Fibroblast of lung (primary cell): ENCODE results near the gene IFT22. TPM values are rescaled to one million over a fixed set of nuclear protein-coding genes. Genes with fewer than 3 reads are reported as not detected.
"Not testable (repeated sequence)": the region's sequence is repeated elsewhere in the genome, so short reads cannot be mapped to it uniquely, and the experiment has no call there.

Experiments
- DNase-seq, 2 donors: peaks; one replicate each; pipeline versions ENCODE4 v3.0.0 to v3.0.0-alpha.2; 2010; ENCODE audit warnings: low read depth in 2 of 2
- H2AFZ ChIP-seq: 2 replicates; pipeline ENCODE4 v1.5.1; 2012; ENCODE audit warnings: low read length, control low read depth, inconsistent platforms
- H3K27ac ChIP-seq: 2 replicates; pipeline ENCODE4 v1.5.1; 2011; ENCODE audit warnings: low read length, control low read depth; ENCODE audit not compliant: insufficient read depth
- H3K27me3 ChIP-seq: 2 replicates; pipeline ENCODE4 v1.5.1; 2011; ENCODE audit warnings: mild to moderate bottlenecking, low read length; ENCODE audit not compliant: control insufficient read depth, insufficient read depth
- H3K36me3 ChIP-seq: 2 replicates; pipeline ENCODE4 v1.5.1; 2011; ENCODE audit warnings: low read length; ENCODE audit not compliant: control insufficient read depth, insufficient read depth
- H3K4me1 ChIP-seq: 2 replicates; pipeline ENCODE4 v1.5.1; 2011; ENCODE audit warnings: low read length; ENCODE audit not compliant: control insufficient read depth, insufficient read depth; ENCODE audit errors: extremely low read depth
- H3K4me2 ChIP-seq: 2 replicates; pipeline ENCODE4 v1.5.1; 2011; ENCODE audit warnings: low read length, control low read depth; ENCODE audit not compliant: insufficient read depth; ENCODE audit errors: extremely low read depth
- H3K4me3 ChIP-seq, 4 experiments: fragments of 200-600 bp in 1 of 4; sonication (generic) in 1 of 4; replicated peaks in 1 of 4; 2 replicates each; pipeline ENCODE4 v1.5.1; 2011 to 2016; ENCODE audit warnings: low read length in 4 of 4, low read depth in 3 of 4, mild to moderate bottlenecking in 3 of 4, control low read depth in 2 of 4, inconsistent platforms in 1 of 4, mixed read lengths in 1 of 4; ENCODE audit not compliant: insufficient read depth in 1 of 4; ENCODE audit errors: control extremely low read depth in 1 of 4
- H3K79me2 ChIP-seq: 2 replicates; pipeline ENCODE4 v1.5.1; 2012; ENCODE audit warnings: mild to moderate bottlenecking, low read length, inconsistent platforms; ENCODE audit not compliant: control insufficient read depth, insufficient read depth
- H3K9ac ChIP-seq: 2 replicates; pipeline ENCODE4 v1.5.1; 2011; ENCODE audit warnings: mild to moderate bottlenecking, low read length, control low read depth; ENCODE audit not compliant: insufficient read depth
- H3K9me3 ChIP-seq: 2 replicates; pipeline ENCODE4 v1.5.1; 2012; ENCODE audit warnings: low read depth, low read length; ENCODE audit not compliant: control insufficient read depth, insufficient read depth
- H4K20me1 ChIP-seq: 2 replicates; pipeline ENCODE4 v1.5.1; 2011; ENCODE audit warnings: low read length; ENCODE audit not compliant: control insufficient read depth, insufficient read depth; ENCODE audit errors: extremely low read depth
- CTCF ChIP-seq, 2 donors: IDR thresholded peaks in 1 of 2; conservative IDR thresholded peaks in 1 of 2; 1 replicate in 1 of 2; 2 replicates in 1 of 2; pipeline ENCODE4 v1.5.1; 2011 to 2012; ENCODE audit warnings: low read length in 2 of 2, control low read depth in 1 of 2, inconsistent platforms in 1 of 2, low read depth in 1 of 2, mild to moderate bottlenecking in 1 of 2
- EZH2 ChIP-seq: IDR thresholded peaks from 2 replicates; pipeline ENCODE4 v1.5.1; 2012; ENCODE audit warnings: low read length, control low read depth, mild to moderate bottlenecking; ENCODE audit errors: missing control alignments
- polyA plus RNA-seq, 2 donors: library from polyadenylated mRNA; depleted of rRNA in 1 of 2; stranded (reverse) in 1 of 2; unstranded in 1 of 2; fragments of >200 nt; gene quantifications; 2 replicates each; pipeline ENCODE4 v1.2.1, GENCODE V29; 2011 to 2012; ENCODE audit warnings: missing spikeins in 1 of 2
- total RNA-seq: library from RNA; depleted of rRNA; stranded (reverse); fragments of >200 nt; gene quantifications from 2 replicates; pipeline ENCODE4 v1.2.1, GENCODE V29; 2014

Gene IFT22
- total and polyA plus RNA-seq, 2 donors (not counting 1 experiment from before 2014, with no cell fraction given): 19.8 to 34.2 TPM

- not testable (repeated sequence) for H3K36me3 ChIP-seq, H3K4me2 ChIP-seq, H3K79me2 ChIP-seq, H4K20me1 ChIP-seq, H3K27ac ChIP-seq, H3K9ac ChIP-seq, H2AFZ ChIP-seq, H3K4me3 ChIP-seq, H3K9me3 ChIP-seq, H3K4me1 ChIP-seq
- H3K27me3 ChIP-seq: peaks cover 14% of the 10 kb centered on the region
- peak; percentile 57 to 61 for TF ChIP-seq CTCF (conservative IDR thresholded peaks at IDR 0.05 in 1 of 2, IDR thresholded peaks at IDR 0.05 in 1 of 2; ENCODE audit: low read depth in 1 of 2, low read length in 2 of 2)
- peak in 1 of 2 donors; percentile 18 for DNase-seq
Measured at GRCh38 chr7:101290186-101291037, 31.2 kb downstream of the IFT22 start.

DNA sequence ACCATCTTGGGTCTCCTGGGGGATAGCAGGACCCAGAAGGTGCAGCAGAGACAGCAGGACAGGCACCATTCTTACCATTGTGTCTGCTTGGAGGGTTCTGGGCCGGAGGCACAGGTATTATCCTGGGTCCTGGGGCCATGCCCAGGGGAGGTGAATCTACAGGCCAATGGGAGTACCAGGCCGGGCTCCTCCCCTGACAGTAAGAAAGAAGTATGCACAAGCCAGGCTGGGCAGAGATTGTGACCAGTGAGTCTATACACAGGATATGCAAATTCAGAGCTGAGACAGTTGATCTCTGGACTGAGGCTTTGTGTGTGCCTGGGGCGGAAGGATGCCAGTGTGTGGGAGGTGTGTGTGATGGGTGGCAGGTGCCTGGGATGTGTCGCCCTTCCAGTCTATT, 31.9 kb downstream of the IFT22 start:
- not testable (repeated sequence) for DNase-seq, H3K27ac ChIP-seq, H3K4me3 ChIP-seq, H3K4me1 ChIP-seq, H2AFZ ChIP-seq, H3K36me3 ChIP-seq, H3K9me3 ChIP-seq, H3K9ac ChIP-seq, H3K4me2 ChIP-seq, H4K20me1 ChIP-seq, H3K79me2 ChIP-seq
- H3K27me3 ChIP-seq: peaks cover 14% of the 10 kb centered on the region

DNA sequence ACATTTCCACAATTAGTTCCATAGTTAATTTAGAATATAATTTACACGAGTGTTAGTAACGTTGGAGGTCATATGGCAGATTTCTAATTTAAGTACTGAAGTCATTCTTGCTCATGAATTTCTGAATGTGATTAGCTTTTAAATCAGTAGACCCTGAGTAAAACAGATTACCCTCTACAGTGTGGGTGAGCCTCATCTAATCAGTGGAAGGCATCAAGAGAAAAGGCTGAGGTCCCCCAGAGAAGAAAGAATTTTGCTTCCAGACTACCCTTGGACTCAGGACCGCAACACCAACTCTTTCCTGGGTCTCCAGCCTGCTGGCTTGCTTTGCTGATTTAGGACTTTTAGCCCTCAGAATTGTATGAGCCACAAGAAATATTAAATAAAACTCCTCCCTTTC, 33.2 kb downstream of the IFT22 start:
- Histone ChIP-seq H3K9me3 (no peaks in the 10 kb centered on the region), H3K79me2 (no peaks in the 10 kb centered on the region), H3K9ac (no peak overlapping the region), H3K4me3 (no peak overlapping the region), H3K27ac (no peak overlapping the region), H2AFZ (no peak overlapping the region), H3K27me3 (peaks cover 11% of the 10 kb centered on the region), H4K20me1 (no peaks in the 10 kb centered on the region), H3K36me3 (no peaks in the 10 kb centered on the region), H3K4me2 (no peak overlapping the region), H3K4me1 (no peaks in the 10 kb centered on the region)
- no peak for DNase-seq
- TF ChIP-seq EZH2: no peak
- TF ChIP-seq CTCF (conservative IDR thresholded peaks at IDR 0.05 in 1 of 2, IDR thresholded peaks at IDR 0.05 in 1 of 2; ENCODE audit: low read depth in 1 of 2, low read length in 2 of 2): no peak
